Endothelial cell of umbilical vein (primary cell): ENCODE results near the gene MFAP2. TPM values are rescaled to one million over a fixed set of nuclear protein-coding genes. Genes with fewer than 3 reads are reported as not detected.

Source experiments
- BruUV-seq: library from RNA; stranded (reverse); fragments of 400-500 nt; replicated peaks from 2 replicates; lab custom pipeline; 2021; lab: Mats Ljungman, UMichigan
- CTCF ChIA-PET: fragments of 300-600, 350-600 bp; sonication (Branson Sonifier 250); formaldehyde crosslinking; loops from one replicate; lab custom pipeline; 2021; ENCODE audit warnings: antibody characterized with exemption, inconsistent platforms; lab: Charles Lee
- POLR2A ChIA-PET: fragments of 300-600, 350-600 bp; sonication (Branson Sonifier 250); formaldehyde crosslinking; loops from one replicate; lab custom pipeline; 2021; ENCODE audit warnings: antibody characterized with exemption, inconsistent platforms; lab: Charles Lee
- DNase-seq: peaks from one replicate; pipeline ENCODE4 v3.0.0-alpha.2; 2011; ENCODE audit warnings: low read depth, low spot score
- FAIRE-seq: peaks from 2 replicates; lab custom pipeline; 2011; peaks lifted over from hg19 to GRCh38; lab: Jason Lieb, UNC
- H2AFZ ChIP-seq: 2 replicates; pipeline ENCODE4 v1.6.0; 2012; ENCODE audit warnings: low read depth, low read length, control low read depth, inconsistent platforms
- H3K27ac ChIP-seq: 2 replicates; pipeline ENCODE4 v1.5.1; 2011; ENCODE audit warnings: low read depth, mild to moderate bottlenecking, control low read depth, low read length, moderate library complexity; ENCODE audit not compliant: insufficient read depth
- H3K27me3 ChIP-seq, 2 experiments: 2 replicates each; pipeline versions ENCODE4 v1.6.0 to v1.6.1; 2011; ENCODE audit warnings: low read length in 2 of 2, mixed read lengths in 1 of 2; ENCODE audit not compliant: control insufficient read depth in 2 of 2, insufficient read depth in 2 of 2
- H3K36me3 ChIP-seq, 2 experiments: 2 replicates in 1 of 2; 3 replicates in 1 of 2; pipeline ENCODE4 v1.5.1; 2011; ENCODE audit warnings: low read length in 2 of 2, mild to moderate bottlenecking in 1 of 2, moderate library complexity in 1 of 2; ENCODE audit not compliant: control insufficient read depth in 2 of 2, insufficient read depth in 2 of 2; ENCODE audit errors: extremely low read depth in 1 of 2
- H3K4me1 ChIP-seq: 3 replicates; pipeline ENCODE4 v1.5.1; 2011; ENCODE audit warnings: mild to moderate bottlenecking, low read length; ENCODE audit not compliant: control insufficient read depth, insufficient read depth; ENCODE audit errors: extremely low read depth
- H3K4me2 ChIP-seq: 2 replicates; pipeline ENCODE4 v1.6.1; 2011; ENCODE audit warnings: low read length, control low read depth, mixed read lengths; ENCODE audit not compliant: insufficient read depth
- H3K4me3 ChIP-seq, 3 experiments: fragments of 200-600 bp in 1 of 3; sonication (generic), shearing (Covaris generic) in 1 of 3; replicated peaks in 1 of 3; 2 replicates each; pipeline ENCODE4 v1.5.1; 2011 to 2016; ENCODE audit warnings: control low read depth in 3 of 3, low read length in 3 of 3, mild to moderate bottlenecking in 2 of 3, inconsistent platforms in 1 of 3, low read depth in 1 of 3, moderate library complexity in 1 of 3; ENCODE audit not compliant: insufficient read depth in 1 of 3
- H3K79me2 ChIP-seq: 2 replicates; pipeline ENCODE4 v1.6.0; 2012; ENCODE audit warnings: low read length, inconsistent platforms; ENCODE audit not compliant: control insufficient read depth, insufficient read depth
- H3K9ac ChIP-seq: replicated peaks from 2 replicates; pipeline ENCODE3; 2011; ENCODE audit warnings: low read length, control low read depth; ENCODE audit not compliant: insufficient read depth; ENCODE audit errors: extremely low read depth
- H3K9me1 ChIP-seq: replicated peaks from 3 replicates; pipeline ENCODE4 v1.6.0; 2011; ENCODE audit warnings: mild to moderate bottlenecking, low read length; ENCODE audit not compliant: control insufficient read depth, insufficient read depth; ENCODE audit errors: extremely low read depth
- H3K9me3 ChIP-seq: replicated peaks from 2 replicates; pipeline ENCODE4 v1.5.1; 2012; ENCODE audit warnings: low read length, inconsistent platforms; ENCODE audit not compliant: control insufficient read depth, insufficient read depth
- H4K20me1 ChIP-seq: replicated peaks from 2 replicates; pipeline ENCODE3; 2011; ENCODE audit warnings: mild to moderate bottlenecking, low read length; ENCODE audit not compliant: control insufficient read depth, insufficient read depth; ENCODE audit errors: extremely low read depth
- EZH2 ChIP-seq: IDR thresholded peaks from 2 replicates; pipeline ENCODE4 v1.6.1; 2012; ENCODE audit warnings: borderline replicate concordance, low read depth, mild to moderate bottlenecking, moderate library complexity, low read length, inconsistent platforms; ENCODE audit not compliant: severe bottlenecking
- FOS ChIP-seq: IDR thresholded peaks from 2 replicates; pipeline ENCODE4 v1.6.1; 2011; ENCODE audit warnings: mild to moderate bottlenecking, low read length, moderate library complexity, borderline replicate concordance; ENCODE audit not compliant: insufficient read depth
- GATA2 ChIP-seq: IDR thresholded peaks from 2 replicates; pipeline ENCODE4 v1.7.0; 2011; ENCODE audit warnings: low read depth, mild to moderate bottlenecking, moderate library complexity, mixed read lengths, low read length; ENCODE audit not compliant: insufficient read length, insufficient read depth
- JUN ChIP-seq: IDR thresholded peaks from 2 replicates; pipeline ENCODE4 v1.6.1; 2011; ENCODE audit warnings: borderline replicate concordance, low read depth; ENCODE audit not compliant: insufficient read length, insufficient read depth
- MAX ChIP-seq: IDR thresholded peaks from 2 replicates; pipeline ENCODE4 v1.6.1; 2011; ENCODE audit not compliant: insufficient read depth, insufficient read length
- MYC ChIP-seq: IDR thresholded peaks from one replicate; pipeline ENCODE4 v1.6.1; 2011; ENCODE audit warnings: mild to moderate bottlenecking, low read depth, low read length
- POLR2A ChIP-seq: IDR thresholded peaks from 2 replicates; pipeline ENCODE4 v1.6.1; 2012; ENCODE audit warnings: low read depth, mild to moderate bottlenecking, control low read depth, low read length
- POLR2AphosphoS5 ChIP-seq: IDR thresholded peaks from 2 replicates; pipeline ENCODE4 v1.6.1; 2012; ENCODE audit warnings: low read depth, mild to moderate bottlenecking, control low read depth, low read length, moderate library complexity; ENCODE audit not compliant: insufficient read depth
- dilution Hi-C: fragments of 300-500 bp; cut with MboI; formaldehyde crosslinking; loops from one replicate; pipeline ENCODE4 v1.15.0; 2019; ENCODE audit warnings: low sequenced_read_pairs; ENCODE audit not compliant: extremely low pct_ligation_motif_present
- intact Hi-C: fragments of 100-400 bp; cut with micrococcal nuclease; formaldehyde crosslinking; loops from one replicate; pipeline ENCODE4 v1.10.0; 2022
- polyA plus RNA-seq, 4 experiments: library from polyadenylated mRNA; depleted of rRNA in 3 of 4; stranded (reverse) in 3 of 4; unstranded in 1 of 4; fragments of >200 nt; gene quantifications; 2 replicates each; pipeline versions ENCODE4 v1.2.1 to v1.2.3, GENCODE V29; 2011 to 2012; ENCODE audit warnings: missing spikeins in 1 of 4
- total RNA-seq: library from RNA; stranded (reverse); gene quantifications from 2 replicates; pipeline ENCODE4 v1.2.3, GENCODE V29; 2021
- TF ChIP-seq, protein P1 (sequence below), 2 donors: IDR thresholded peaks; 1 replicate in 1 of 2; 2 replicates in 1 of 2; pipeline ENCODE4 v1.5.1; 2011; ENCODE audit warnings: low read length in 2 of 2, mild to moderate bottlenecking in 2 of 2, moderate library complexity in 2 of 2, control low read depth in 1 of 2, inconsistent platforms in 1 of 2, low read depth in 1 of 2; ENCODE audit not compliant: insufficient read depth in 1 of 2; ENCODE audit errors: extremely low read depth in 1 of 2

Gene MFAP2
- total and polyA plus RNA-seq, 2 donors (not counting 3 experiments of a cell fraction or from before 2014, with no cell fraction given), result 37.9 to 138 TPM

DNA sequence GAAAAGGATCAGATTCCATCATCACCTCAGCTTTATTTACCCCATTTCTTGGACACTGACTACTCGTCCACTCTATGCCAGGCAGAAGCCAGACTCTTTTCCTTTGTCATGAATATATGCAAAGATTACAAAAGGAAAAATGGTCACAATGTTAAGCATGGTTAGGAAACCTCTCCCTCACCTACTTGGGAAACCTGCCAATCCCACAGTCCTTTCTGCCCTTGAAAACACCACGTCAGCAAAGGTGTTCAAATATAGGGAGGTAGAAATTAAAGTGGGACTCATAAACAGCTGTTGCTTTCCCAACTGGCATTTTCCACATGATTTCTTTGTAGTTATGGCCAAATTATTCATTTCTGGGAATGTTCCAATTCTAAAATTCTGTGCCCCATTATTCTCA, 47.5 kb upstream of the MFAP2 start:
- H3K9me3 ChIP-seq, result no peaks in the 10 kb centered on the region
- no peak overlapping the region for H3K4me2 ChIP-seq
- DNase-seq (no peak), FAIRE-seq (no peak)
- dilution Hi-C loops (no loop called here), intact Hi-C loops (no loop called here)
- no peaks in the 10 kb centered on the region for H4K20me1 ChIP-seq
- TF ChIP-seq GATA2 (no peak), MYC (no peak), JUN (no peak), POLR2A (no peak), MAX (no peak), EZH2 (no peak), POLR2AphosphoS5 (no peak), FOS (no peak)
- TF ChIP-seq, protein P1, sequence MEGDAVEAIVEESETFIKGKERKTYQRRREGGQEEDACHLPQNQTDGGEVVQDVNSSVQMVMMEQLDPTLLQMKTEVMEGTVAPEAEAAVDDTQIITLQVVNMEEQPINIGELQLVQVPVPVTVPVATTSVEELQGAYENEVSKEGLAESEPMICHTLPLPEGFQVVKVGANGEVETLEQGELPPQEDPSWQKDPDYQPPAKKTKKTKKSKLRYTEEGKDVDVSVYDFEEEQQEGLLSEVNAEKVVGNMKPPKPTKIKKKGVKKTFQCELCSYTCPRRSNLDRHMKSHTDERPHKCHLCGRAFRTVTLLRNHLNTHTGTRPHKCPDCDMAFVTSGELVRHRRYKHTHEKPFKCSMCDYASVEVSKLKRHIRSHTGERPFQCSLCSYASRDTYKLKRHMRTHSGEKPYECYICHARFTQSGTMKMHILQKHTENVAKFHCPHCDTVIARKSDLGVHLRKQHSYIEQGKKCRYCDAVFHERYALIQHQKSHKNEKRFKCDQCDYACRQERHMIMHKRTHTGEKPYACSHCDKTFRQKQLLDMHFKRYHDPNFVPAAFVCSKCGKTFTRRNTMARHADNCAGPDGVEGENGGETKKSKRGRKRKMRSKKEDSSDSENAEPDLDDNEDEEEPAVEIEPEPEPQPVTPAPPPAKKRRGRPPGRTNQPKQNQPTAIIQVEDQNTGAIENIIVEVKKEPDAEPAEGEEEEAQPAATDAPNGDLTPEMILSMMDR (IDR thresholded peaks at IDR 0.05; ENCODE audit: extremely low read depth in 1 of 2, insufficient read depth in 1 of 2, low read depth in 1 of 2, low read length in 2 of 2), result no peak
- no peak overlapping the region for H3K4me3 ChIP-seq
- H3K27ac ChIP-seq, result no peak overlapping the region
- no peak overlapping the region for H3K9ac ChIP-seq
- H3K36me3 ChIP-seq, result peaks cover 21 to 28% of the 10 kb centered on the region in 2 experiments
- POLR2A ChIA-PET, result no interaction called here
- BruUV-seq, result no TSS peak
- H3K79me2 ChIP-seq, result no peaks in the 10 kb centered on the region
- CTCF ChIA-PET, result interaction anchor here (1.0 to 1.6 kb wide), 3 partner anchors 18 to 67 kb away, joined by 3 to 4 read pairs (median 4); no protein-coding TSS in a partner anchor
- no peaks in the 10 kb centered on the region for H3K4me1 ChIP-seq
- H2AFZ ChIP-seq, result no peak overlapping the region
- H3K9me1 ChIP-seq, result no peaks in the 10 kb centered on the region
- no peaks in the 10 kb centered on the region for H3K27me3 ChIP-seq
